ENCODE measurements around the gene FRS2.

DNA sequence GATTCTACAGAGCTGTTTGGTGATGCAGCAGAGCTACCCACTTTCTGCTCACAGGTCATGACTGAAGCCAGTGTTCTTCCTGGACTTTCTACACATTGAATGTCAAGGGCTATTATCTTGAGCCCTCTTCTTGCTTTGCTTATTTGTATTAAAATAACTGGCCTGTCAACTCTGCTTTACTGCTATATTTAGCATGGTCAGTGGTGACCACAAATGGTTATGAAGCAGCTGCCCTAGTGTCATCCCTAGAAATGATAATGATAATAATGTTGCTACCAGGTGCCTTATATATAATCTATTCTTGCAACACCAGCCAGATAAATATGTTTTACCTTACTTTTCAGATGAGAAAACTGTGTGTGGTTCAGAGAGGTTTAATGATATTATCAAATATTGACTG is 143.2 kb downstream of the FRS2 start:
- no peak for TF ChIP-seq EZH2 (IDR thresholded peaks at IDR 0.05)
- no peak for TF ChIP-seq POLR2AphosphoS5 (IDR thresholded peaks at IDR 0.05; ENCODE audit: borderline replicate concordance, low read depth, low read length)
